ENCODE measurements around the gene NR2F1. TPM values are rescaled to one million over a fixed set of nuclear protein-coding genes. Genes with fewer than 3 reads are reported as not detected.

NR2F1 gene
- total RNA-seq, 2 donors from 2014 or later = not detected

DNA sequence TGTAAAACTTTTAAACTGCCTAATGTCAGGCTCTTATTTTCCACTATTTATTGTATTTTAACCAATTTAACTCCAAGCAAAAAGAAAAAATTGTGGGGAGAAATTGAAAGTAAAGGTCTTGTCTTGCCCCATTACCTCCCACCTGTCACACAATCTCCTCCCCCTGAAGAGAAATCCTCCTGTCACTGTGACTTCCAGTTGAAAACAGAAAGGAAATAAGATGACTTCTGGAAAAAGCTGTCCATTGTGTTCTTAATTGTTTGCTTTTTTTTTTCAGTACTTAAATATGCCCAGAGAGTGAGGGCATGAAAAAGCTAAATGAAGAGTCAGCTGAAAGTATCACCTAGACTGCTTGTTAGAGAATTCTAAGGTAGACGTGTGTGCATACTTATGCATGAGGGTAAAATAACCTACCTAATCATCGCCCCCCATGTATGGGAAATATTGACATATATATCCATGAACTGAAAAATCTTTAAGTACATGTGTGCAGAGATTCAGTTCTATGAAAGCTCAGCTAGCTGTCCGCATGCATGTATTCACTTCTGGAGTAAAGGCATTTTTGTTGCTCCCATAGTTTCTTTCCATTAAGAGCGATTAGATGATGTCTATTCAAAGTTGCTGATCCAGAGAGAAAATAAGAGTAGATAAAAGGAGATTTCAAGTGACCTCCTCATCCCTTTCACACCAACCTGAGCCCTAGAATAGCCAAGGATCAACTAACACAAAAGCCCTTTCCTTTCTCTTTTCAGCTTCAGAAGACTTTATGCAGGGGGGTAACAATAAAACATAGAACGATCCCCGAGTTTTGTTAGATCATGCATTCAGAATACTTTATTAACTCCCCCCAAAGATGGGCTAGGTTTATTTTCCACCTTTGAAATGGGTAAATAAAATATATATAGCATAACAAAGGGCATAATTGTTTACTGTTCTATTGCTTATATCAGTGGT, 7.3 kb upstream of the NR2F1 start:
- ATAC-seq (no peak), DNase-seq (ENCODE audit: low spot score in 2 of 2) (no peak)
- Mint-ChIP-seq H3K36me3 (peaks cover 7 to 37% of the 10 kb centered on the region in 2 donors), H3K27ac (no peak overlapping the region), H3K9me3 (no peaks in the 10 kb centered on the region)

GRCh38 chr5:93576994-93577853, 5.8 kb upstream of the NR2F1 start:
- Mint-ChIP-seq H3K9me3 (no peaks in the 10 kb centered on the region), H3K27ac (no peak overlapping the region), H3K36me3 (peaks cover 7 to 33% of the 10 kb centered on the region in 2 donors)
- ATAC-seq = no peak
- DNase-seq (ENCODE audit: low spot score in 2 of 2) = no peak

- ATAC-seq (no peak), DNase-seq (ENCODE audit: low spot score in 2 of 2) (no peak)
- no peaks in the 10 kb centered on the region for H3K9me3 Mint-ChIP-seq
- peaks cover 7 to 31% of the 10 kb centered on the region in 2 donors for H3K36me3 Mint-ChIP-seq
- no peak overlapping the region for H3K27ac Mint-ChIP-seq
Observed at GRCh38 chr5:93577854-93578812, 4.9 kb upstream of the NR2F1 start.

DNA sequence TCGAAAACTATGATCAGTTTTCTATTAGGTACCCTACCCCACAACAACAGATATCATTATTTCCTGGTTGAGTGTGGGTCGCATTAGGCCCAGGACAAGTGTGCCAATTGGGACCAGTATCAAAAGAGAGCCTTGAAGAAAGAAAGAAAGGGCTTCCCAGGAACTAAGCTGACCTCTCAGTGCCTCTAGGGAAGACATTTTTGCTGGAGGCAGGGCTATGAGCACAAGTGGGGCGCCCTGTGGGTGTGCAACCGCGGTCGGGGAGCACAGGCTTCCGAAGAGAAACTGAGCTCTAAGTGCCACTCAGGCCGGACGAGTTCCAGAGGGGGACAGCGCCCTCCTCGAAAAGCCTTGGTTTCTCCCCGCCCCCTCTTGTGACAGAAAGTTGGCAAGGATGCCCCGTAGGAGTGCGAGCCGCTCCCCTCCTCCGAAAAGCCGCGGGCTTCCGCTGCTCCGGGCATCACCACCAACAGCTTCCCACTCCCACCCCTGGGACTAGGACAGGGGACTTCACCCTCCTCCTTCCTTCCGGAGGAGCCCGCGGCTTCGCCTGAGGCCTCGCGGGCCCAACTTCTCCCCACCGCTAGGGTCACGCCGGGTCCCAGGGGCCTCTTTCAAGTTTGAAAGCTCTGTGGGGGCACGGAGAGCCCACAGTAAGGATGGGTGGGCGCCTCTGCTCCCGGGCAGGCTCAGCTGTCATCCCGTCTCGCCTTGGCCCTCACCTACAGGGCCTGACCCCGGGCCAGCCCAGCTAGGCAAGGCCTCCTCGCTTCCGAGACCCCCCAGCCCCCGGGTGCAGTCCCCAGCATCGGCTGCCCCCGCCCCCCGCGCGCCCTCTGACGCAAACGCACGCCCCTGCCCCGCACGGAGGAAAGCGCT, 4.0 kb upstream of the NR2F1 start:
- H3K9me3 Mint-ChIP-seq = no peaks in the 10 kb centered on the region
- DNase-seq (ENCODE audit: low spot score in 2 of 2) (no peak), ATAC-seq (peak in 1 of 2 donors; percentile 38)
- no peak overlapping the region for H3K27ac Mint-ChIP-seq
- H3K36me3 Mint-ChIP-seq = peaks cover 7 to 22% of the 10 kb centered on the region in 2 donors

- Mint-ChIP-seq H3K27ac (no peak overlapping the region), H3K9me3 (no peaks in the 10 kb centered on the region), H3K36me3 (peaks cover 7 to 22% of the 10 kb centered on the region in 2 donors)
- no peak for ATAC-seq
- no peak for DNase-seq (ENCODE audit: low spot score in 2 of 2)
Observed at GRCh38 chr5:93579692-93580062, 3.3 kb upstream of the NR2F1 start.

GRCh38 chr5:93580063-93580926, 2.7 kb upstream of the NR2F1 start:
- H3K36me3 Mint-ChIP-seq = peaks cover 7 to 22% of the 10 kb centered on the region in 2 donors
- no peak overlapping the region for H3K27ac Mint-ChIP-seq
- DNase-seq (ENCODE audit: low spot score in 2 of 2) (no peak), ATAC-seq (peak in 1 of 2 donors; percentile 7)
- H3K9me3 Mint-ChIP-seq = no peaks in the 10 kb centered on the region

- Mint-ChIP-seq H3K27ac (no peak within 1 kb of the TSS), H3K9me3 (no peaks in the 10 kb centered on the region), H3K36me3 (peaks cover 7 to 27% of the 10 kb centered on the region in 2 donors)
- DNase-seq (ENCODE audit: low spot score in 2 of 2) = no peak
- ATAC-seq = peak; percentile 42
Observed at GRCh38 chr5:93580927-93581445, 2.0 kb upstream of the NR2F1 start, which contains the start of gene NR2F1-AS1. TSS of gene NR2F1-AS1 (minus strand) at chr5:93581219.

GRCh38 chr5:93582167-93582462, 907 bp upstream of the NR2F1 start:
- Mint-ChIP-seq H3K9me3 (no peaks in the 10 kb centered on the region), H3K36me3 (peaks cover 7 to 28% of the 10 kb centered on the region in 2 donors), H3K27ac (no peak overlapping the region)
- ATAC-seq (no peak), DNase-seq (ENCODE audit: low spot score in 2 of 2) (no peak)

DNA sequence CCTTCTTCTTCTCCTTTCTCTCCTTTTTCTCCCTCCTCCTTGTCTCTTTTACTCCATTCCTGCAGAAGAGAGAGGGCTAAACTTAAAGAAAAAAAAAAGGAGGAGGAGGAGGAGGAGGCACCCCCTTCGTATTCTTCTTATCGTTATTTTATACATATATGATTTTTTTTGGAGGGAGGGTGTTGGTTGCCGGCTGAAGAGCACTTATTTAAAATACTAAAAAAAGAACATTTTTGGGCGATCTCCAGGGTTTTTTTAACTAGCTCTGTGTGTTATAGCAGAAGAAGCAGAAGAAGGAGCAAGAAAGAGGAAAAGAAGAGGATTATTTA, 381 bp downstream of the NR2F1 start:
- peaks cover 10 to 25% of the 10 kb centered on the region in 2 donors for H3K36me3 Mint-ChIP-seq
- H3K9me3 Mint-ChIP-seq = no peaks in the 10 kb centered on the region
- no peak for DNase-seq (ENCODE audit: low spot score in 2 of 2)
- peak overlapping the region in 1 of 2 donors; percentile 55 for H3K27ac Mint-ChIP-seq
- no peak for ATAC-seq

DNA sequence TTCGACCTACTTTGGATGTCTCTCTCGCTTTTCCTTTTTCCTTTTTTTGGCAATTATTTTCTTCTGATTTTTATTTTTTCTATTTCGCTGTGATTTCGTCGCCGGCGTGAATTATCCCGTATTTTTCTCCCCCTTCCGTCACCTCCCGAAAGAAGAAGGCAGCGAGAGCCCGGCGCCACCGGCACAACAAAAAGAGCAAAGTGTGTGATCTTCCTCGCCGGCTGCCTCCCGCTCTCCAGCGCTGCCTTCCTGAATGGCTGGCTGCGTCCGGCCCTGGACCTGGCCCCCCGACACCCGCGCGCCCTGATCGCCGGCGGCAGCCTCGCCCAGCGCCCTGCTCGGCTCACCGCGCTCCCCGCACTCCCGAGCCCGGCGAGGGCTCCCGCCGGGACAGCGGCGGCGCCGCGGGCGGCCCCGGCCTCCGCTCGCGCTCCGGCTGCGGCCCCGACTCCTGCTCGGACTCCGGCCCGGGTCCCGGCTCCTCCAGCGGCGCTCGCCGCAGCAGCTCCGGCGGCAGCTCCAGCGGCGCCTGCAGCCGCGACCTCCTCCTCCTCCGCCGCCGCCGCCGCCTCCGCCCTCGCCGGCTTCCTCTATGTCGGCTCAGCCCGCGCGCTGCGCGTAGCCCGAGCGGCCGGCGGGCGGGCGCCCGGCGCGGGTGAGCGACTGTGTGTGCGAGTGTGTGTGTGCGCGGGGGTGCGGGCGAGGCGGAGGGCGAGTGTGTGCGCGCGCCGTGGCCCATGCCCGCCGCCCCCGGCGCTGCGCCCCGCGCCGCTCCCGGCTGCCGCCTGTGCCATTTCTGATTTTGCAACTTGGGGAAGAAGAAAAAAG, 960 bp downstream of the NR2F1 start:
- H3K27ac Mint-ChIP-seq = peak overlapping the region in 1 of 2 donors; percentile 55
- H3K36me3 Mint-ChIP-seq = peaks cover 14 to 27% of the 10 kb centered on the region in 2 donors
- H3K9me3 Mint-ChIP-seq = peaks cover 4% of the 10 kb centered on the region in 2 donors
- DNase-seq (ENCODE audit: low spot score in 2 of 2) (no peak), ATAC-seq (peak in 1 of 2 donors; percentile 39)

GRCh38 chr5:93584596-93585040, 1.6 kb downstream of the NR2F1 start:
- no peak overlapping the region for H3K27ac Mint-ChIP-seq
- ATAC-seq = no peak

DNA sequence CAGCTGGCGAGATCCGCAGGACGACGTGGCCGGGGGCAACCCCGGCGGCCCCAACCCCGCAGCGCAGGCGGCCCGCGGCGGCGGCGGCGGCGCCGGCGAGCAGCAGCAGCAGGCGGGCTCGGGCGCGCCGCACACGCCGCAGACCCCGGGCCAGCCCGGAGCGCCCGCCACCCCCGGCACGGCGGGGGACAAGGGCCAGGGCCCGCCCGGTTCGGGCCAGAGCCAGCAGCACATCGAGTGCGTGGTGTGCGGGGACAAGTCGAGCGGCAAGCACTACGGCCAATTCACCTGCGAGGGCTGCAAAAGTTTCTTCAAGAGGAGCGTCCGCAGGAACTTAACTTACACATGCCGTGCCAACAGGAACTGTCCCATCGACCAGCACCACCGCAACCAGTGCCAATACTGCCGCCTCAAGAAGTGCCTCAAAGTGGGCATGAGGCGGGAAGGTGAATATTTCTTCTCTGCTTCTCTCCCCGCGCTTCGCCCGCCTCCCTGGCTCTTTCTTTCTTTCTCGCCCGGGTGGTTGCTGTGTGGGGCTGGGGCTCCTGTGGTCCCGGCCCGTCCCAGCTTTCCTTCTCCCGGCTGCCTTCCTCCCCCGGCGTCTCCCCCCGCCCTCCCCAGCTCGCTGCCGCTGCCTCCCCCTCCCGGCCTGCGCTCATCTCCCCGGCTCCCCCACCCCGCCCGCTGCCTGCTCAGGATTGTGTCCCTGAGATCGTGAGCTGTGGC, 2.2 kb downstream of the NR2F1 start:
- H3K9me3 Mint-ChIP-seq = peaks cover 4 to 7% of the 10 kb centered on the region in 2 donors
- no peak for DNase-seq (ENCODE audit: low spot score in 2 of 2)
- no peak overlapping the region for H3K27ac Mint-ChIP-seq
- no peak for ATAC-seq
- peaks cover 18 to 30% of the 10 kb centered on the region in 2 donors for H3K36me3 Mint-ChIP-seq

More at GRCh38 chr5:93584596-93585040, 1.6 kb downstream of the NR2F1 start:
- Mint-ChIP-seq H3K9me3 (peaks cover 4 to 7% of the 10 kb centered on the region in 2 donors), H3K36me3 (peaks cover 18 to 30% of the 10 kb centered on the region in 2 donors)
- no peak for DNase-seq (ENCODE audit: low spot score in 2 of 2)

GRCh38 chr5:93585767-93586385, 2.9 kb downstream of the NR2F1 start:
- no peak for DNase-seq (ENCODE audit: low spot score in 2 of 2)
- H3K27ac Mint-ChIP-seq = peak overlapping the region in 1 of 2 donors; percentile 44
- peaks cover 4 to 7% of the 10 kb centered on the region in 2 donors for H3K9me3 Mint-ChIP-seq
- peaks cover 18 to 26% of the 10 kb centered on the region in 2 donors for H3K36me3 Mint-ChIP-seq
- no peak for ATAC-seq
